ES-I3 (cell line): ENCODE data around the gene SLC35E1.

Source experiments
- H3K36me3 ChIP-seq: 2 replicates; pipeline ENCODE4 v1.6.1; 2013; ENCODE audit warnings: mild to moderate bottlenecking, low read length, control low read depth, moderate library complexity; ENCODE audit not compliant: insufficient read depth
- H3K4me1 ChIP-seq: 2 replicates; pipeline ENCODE4 v1.6.1; 2013; ENCODE audit warnings: mild to moderate bottlenecking, control low read depth, low read length; ENCODE audit not compliant: insufficient read depth
- H3K9ac ChIP-seq: 2 replicates; pipeline ENCODE4 v1.6.1; 2013; ENCODE audit warnings: low read depth, mild to moderate bottlenecking, low read length, moderate library complexity
- H3K9me3 ChIP-seq: 2 replicates; pipeline ENCODE4 v1.6.1; 2013; ENCODE audit warnings: mild to moderate bottlenecking, low read length, moderate library complexity; ENCODE audit not compliant: control insufficient read depth, insufficient read depth

Gene SLC35E1

GRCh38 chr19:16605553-16605994, 33.4 kb upstream of the SLC35E1 start:
- no peak overlapping the region for H3K9ac ChIP-seq
- H3K4me1 ChIP-seq, result no peaks in the 10 kb centered on the region
- H3K36me3 ChIP-seq, result no peaks in the 10 kb centered on the region
- no peaks in the 10 kb centered on the region for H3K9me3 ChIP-seq

GRCh38 chr19:16605115-16605514, 32.9 kb upstream of the SLC35E1 start:
- Histone ChIP-seq H3K9ac (no peak overlapping the region), H3K9me3 (no peaks in the 10 kb centered on the region), H3K4me1 (no peaks in the 10 kb centered on the region), H3K36me3 (no peaks in the 10 kb centered on the region)

GRCh38 chr19:16604615-16605014, 32.4 kb upstream of the SLC35E1 start:
- Histone ChIP-seq H3K36me3 (no peaks in the 10 kb centered on the region), H3K9ac (no peak overlapping the region), H3K4me1 (no peaks in the 10 kb centered on the region), H3K9me3 (no peaks in the 10 kb centered on the region)

GRCh38 chr19:16603090-16603489, 30.9 kb upstream of the SLC35E1 start:
- H3K9ac ChIP-seq, result no peak overlapping the region
- H3K4me1 ChIP-seq, result no peaks in the 10 kb centered on the region
- no peaks in the 10 kb centered on the region for H3K36me3 ChIP-seq
- H3K9me3 ChIP-seq, result no peaks in the 10 kb centered on the region

- Histone ChIP-seq H3K4me1 (no peaks in the 10 kb centered on the region), H3K9me3 (no peaks in the 10 kb centered on the region), H3K9ac (no peak overlapping the region), H3K36me3 (no peaks in the 10 kb centered on the region)
Observed at GRCh38 chr19:16601378-16602052, 29.3 kb upstream of the SLC35E1 start.

- no peaks in the 10 kb centered on the region for H3K36me3 ChIP-seq
- H3K9ac ChIP-seq, result no peak overlapping the region
- no peaks in the 10 kb centered on the region for H3K4me1 ChIP-seq
- no peaks in the 10 kb centered on the region for H3K9me3 ChIP-seq
Observed at GRCh38 chr19:16600824-16601223, 28.6 kb upstream of the SLC35E1 start.

- Histone ChIP-seq H3K4me1 (no peaks in the 10 kb centered on the region), H3K36me3 (0 out of 2 replicates have a peak, but pooled peaks cover 2% of the 10 kb centered on the region), H3K9me3 (no peaks in the 10 kb centered on the region), H3K9ac (no peak overlapping the region)
Observed at GRCh38 chr19:16599655-16600346, 27.6 kb upstream of the SLC35E1 start.

- Histone ChIP-seq H3K36me3 (0 out of 2 replicates have a peak, but pooled peaks cover 2% of the 10 kb centered on the region), H3K4me1 (no peaks in the 10 kb centered on the region)
Observed at GRCh38 chr19:16598848-16599247, 26.6 kb upstream of the SLC35E1 start.

GRCh38 chr19:16596399-16596798, 24.2 kb upstream of the SLC35E1 start:
- H3K4me1 ChIP-seq, result no peaks in the 10 kb centered on the region; the same call in 1 of the 2 replicates
- H3K9ac ChIP-seq, result no peak overlapping the region
- no peaks in the 10 kb centered on the region for H3K9me3 ChIP-seq

More at GRCh38 chr19:16598848-16599247, 26.6 kb upstream of the SLC35E1 start:
- Histone ChIP-seq H3K9ac (no peak overlapping the region), H3K9me3 (no peaks in the 10 kb centered on the region)

GRCh38 chr19:16595097-16595496, 22.9 kb upstream of the SLC35E1 start:
- H3K9ac ChIP-seq, result no peak overlapping the region
- 0 out of 2 replicates have a peak, but pooled peaks cover 2% of the 10 kb centered on the region for H3K36me3 ChIP-seq
- H3K9me3 ChIP-seq, result no peaks in the 10 kb centered on the region
- no peaks in the 10 kb centered on the region; the same call in 1 of the 2 replicates for H3K4me1 ChIP-seq

More at GRCh38 chr19:16596399-16596798, 24.2 kb upstream of the SLC35E1 start:
- H3K36me3 ChIP-seq, result 0 out of 2 replicates have a peak, but pooled peaks cover 2% of the 10 kb centered on the region

- Histone ChIP-seq H3K9me3 (no peaks in the 10 kb centered on the region), H3K36me3 (0 out of 2 replicates have a peak, but pooled peaks cover 2% of the 10 kb centered on the region), H3K9ac (no peak overlapping the region), H3K4me1 (no peaks in the 10 kb centered on the region; the same call in 1 of the 2 replicates)
Observed at GRCh38 chr19:16594681-16595091, 22.5 kb upstream of the SLC35E1 start.

- Histone ChIP-seq H3K4me1 (peaks cover 3% of the 10 kb centered on the region; the same call in 1 of the 2 replicates), H3K9me3 (no peaks in the 10 kb centered on the region), H3K9ac (no peak overlapping the region)
Observed at GRCh38 chr19:16594131-16594586, 21.9 kb upstream of the SLC35E1 start.

GRCh38 chr19:16593181-16593580, 21.0 kb upstream of the SLC35E1 start:
- no peak overlapping the region for H3K9ac ChIP-seq
- 0 out of 2 replicates have a peak, but pooled peaks cover 2% of the 10 kb centered on the region for H3K36me3 ChIP-seq
- peaks cover 11% of the 10 kb centered on the region for H3K4me1 ChIP-seq
- no peaks in the 10 kb centered on the region for H3K9me3 ChIP-seq

More at GRCh38 chr19:16594131-16594586, 21.9 kb upstream of the SLC35E1 start:
- 0 out of 2 replicates have a peak, but pooled peaks cover 2% of the 10 kb centered on the region for H3K36me3 ChIP-seq

- Histone ChIP-seq H3K9ac (no peak overlapping the region), H3K4me1 (peaks cover 23% of the 10 kb centered on the region), H3K36me3 (0 out of 2 replicates have a peak, but pooled peaks cover 2% of the 10 kb centered on the region), H3K9me3 (no peaks in the 10 kb centered on the region)
Observed at GRCh38 chr19:16591803-16592556, 19.8 kb upstream of the SLC35E1 start.
